Mucosa of stomach (tissue), 1 donor: ENCODE data around the gene SNX5.

Source experiments
- H3K27me3 ChIP-seq: one replicate; pipeline ENCODE4 v1.7.0; 2013; ENCODE audit warnings: mild to moderate bottlenecking, low read length; ENCODE audit not compliant: control insufficient read depth, insufficient read depth
- H3K36me3 ChIP-seq: one replicate; pipeline ENCODE4 v1.7.0; 2013; ENCODE audit warnings: low read length; ENCODE audit not compliant: control insufficient read depth, insufficient read depth
- H3K4me1 ChIP-seq: one replicate; pipeline ENCODE4 v1.7.0; 2013; ENCODE audit warnings: mild to moderate bottlenecking, low read length; ENCODE audit not compliant: control insufficient read depth, insufficient read depth
- H3K4me3 ChIP-seq: one replicate; pipeline ENCODE4 v1.7.0; 2013; ENCODE audit warnings: low read length
- H3K9ac ChIP-seq: one replicate; pipeline ENCODE4 v1.7.0; 2013; ENCODE audit warnings: mild to moderate bottlenecking, low read length, moderate library complexity
- H3K9me3 ChIP-seq: one replicate; pipeline ENCODE4 v1.7.0; 2013; ENCODE audit warnings: mild to moderate bottlenecking, low read length, moderate library complexity; ENCODE audit not compliant: control insufficient read depth
- donor health status: Pancreatic carcinoma.

SNX5 gene

DNA sequence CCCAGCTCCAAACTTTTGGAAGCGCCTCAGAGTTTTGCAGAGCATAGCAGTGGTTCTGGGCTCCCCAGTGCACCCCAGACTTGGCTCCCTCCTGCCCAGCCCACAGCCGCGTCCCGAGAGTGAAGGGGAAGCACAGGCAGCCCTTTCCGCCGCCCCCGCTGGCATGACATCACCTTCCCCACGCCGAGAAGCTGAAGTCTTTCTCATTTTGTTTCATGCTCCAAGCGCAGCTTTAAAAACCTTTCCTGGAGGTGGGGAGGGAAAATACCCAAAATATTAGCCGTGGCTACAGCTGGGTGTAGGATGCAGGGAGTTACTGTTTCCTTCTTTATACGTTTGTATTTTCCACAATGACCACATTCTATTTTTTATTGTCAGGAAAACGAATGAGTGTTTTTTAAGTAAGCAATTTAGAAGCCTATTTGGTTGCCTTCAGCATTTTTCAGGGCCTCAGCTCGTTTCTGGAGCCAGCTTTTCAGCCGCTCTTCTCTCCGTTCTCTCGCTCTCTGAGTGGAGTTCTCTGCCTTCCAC, 72.9 kb downstream of the SNX5 start:
- peaks cover 5% of the 10 kb centered on the region for H3K4me1 ChIP-seq
- no peaks in the 10 kb centered on the region for H3K36me3 ChIP-seq
- no peaks in the 10 kb centered on the region for H3K9me3 ChIP-seq
- no peak overlapping the region for H3K4me3 ChIP-seq
- peak overlapping the region; percentile 58 for H3K9ac ChIP-seq
- no peaks in the 10 kb centered on the region for H3K27me3 ChIP-seq

DNA sequence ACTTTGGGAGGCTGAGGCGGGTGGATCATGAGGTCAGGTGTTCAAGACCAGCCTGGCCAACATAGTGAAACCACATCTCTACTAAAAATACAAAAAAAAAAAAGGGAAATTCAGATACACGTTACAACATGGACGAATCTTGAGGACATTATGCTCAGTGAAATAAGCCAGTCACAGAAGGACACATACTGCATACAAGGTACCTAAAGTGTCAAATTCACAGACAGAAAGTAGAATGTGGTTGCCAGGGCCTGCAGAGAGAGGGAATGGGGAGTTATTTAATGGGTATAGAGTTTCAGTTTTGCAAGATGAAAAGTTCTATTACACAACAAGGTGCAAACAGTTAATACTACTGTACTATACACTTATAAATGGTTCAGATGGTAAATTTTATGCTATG, 75.1 kb downstream of the SNX5 start:
- H3K9ac ChIP-seq: no peak overlapping the region

DNA sequence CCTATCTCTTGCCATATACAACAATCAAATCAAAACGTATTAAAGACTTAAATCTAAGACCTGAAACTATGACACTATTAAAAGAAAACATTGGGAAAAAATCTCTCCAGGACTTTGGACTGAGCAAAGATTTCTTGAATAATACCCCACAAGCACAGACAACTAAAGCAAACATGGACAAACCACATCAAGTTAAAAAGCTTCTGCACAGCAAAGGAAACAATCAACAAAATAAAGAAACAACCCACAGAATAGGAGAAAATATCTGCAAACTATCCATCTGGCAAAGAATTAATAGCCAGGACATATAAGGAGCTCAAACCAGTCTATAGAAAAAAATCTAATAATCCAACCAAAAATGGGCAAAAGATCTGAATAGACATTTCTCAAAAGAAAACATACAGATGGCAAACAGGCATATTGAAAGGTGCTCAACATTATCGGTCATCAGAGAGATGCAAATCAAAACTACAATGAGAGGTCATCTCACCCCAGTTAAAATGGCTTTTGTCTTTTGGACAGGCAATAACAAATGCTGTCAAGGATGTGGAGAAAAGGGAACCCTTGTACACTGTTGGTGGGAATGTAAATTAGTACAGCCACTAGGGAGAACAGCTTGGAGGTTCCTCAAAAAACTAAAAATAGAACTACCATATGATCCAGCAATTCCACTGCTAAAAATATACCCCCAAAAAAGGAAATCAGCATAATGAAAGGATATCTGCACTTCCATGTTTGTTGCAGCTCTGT, 76.2 kb downstream of the SNX5 start:
- peaks cover 17% of the 10 kb centered on the region for H3K4me1 ChIP-seq
- no peaks in the 10 kb centered on the region for H3K36me3 ChIP-seq
- H3K4me3 ChIP-seq: no peak overlapping the region
- H3K9ac ChIP-seq: no peak overlapping the region
- H3K27me3 ChIP-seq: no peaks in the 10 kb centered on the region
- H3K9me3 ChIP-seq: peaks cover 11% of the 10 kb centered on the region

More for the DNA sequence above, 75.1 kb downstream of the SNX5 start:
- Histone ChIP-seq H3K36me3 (no peaks in the 10 kb centered on the region), H3K4me3 (no peak overlapping the region), H3K9me3 (peaks cover 11% of the 10 kb centered on the region), H3K4me1 (peaks cover 8% of the 10 kb centered on the region), H3K27me3 (no peaks in the 10 kb centered on the region)
